IPS-NIHi7 (cell line): ENCODE results near the gene MAP6D1.
"Not testable (repeated sequence)": the region's sequence is repeated elsewhere in the genome, so short reads cannot be mapped to it uniquely, and the experiment has no call there.

Source experiments
- DNase-seq: peaks from one replicate; pipeline ENCODE4 v3.0.0; 2012; ENCODE audit warnings: mixed read lengths; ENCODE audit errors: extremely low spot score

MAP6D1 gene

DNA sequence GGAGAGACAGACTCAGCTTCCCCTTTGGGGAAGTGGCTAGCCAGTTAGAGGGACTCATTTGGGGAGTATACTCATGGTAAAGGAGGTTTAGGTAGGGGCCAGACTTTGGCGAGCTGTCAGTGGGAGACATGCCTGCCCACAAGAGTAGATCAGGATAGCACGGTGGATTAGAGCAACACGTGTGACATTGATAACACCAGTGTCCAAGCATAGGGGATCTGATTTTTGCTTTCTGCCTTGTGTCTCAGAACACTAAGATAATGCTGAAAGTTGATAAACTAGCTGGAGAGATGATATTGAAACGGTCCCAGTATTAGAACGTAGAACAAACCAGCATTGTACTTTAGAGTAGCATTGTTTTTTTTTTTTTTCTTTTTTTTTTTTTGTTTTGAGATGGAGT, 25.9 kb downstream of the MAP6D1 start:
- DNase-seq: no peak

- no peak for DNase-seq
Observed at GRCh38 chr3:183797996-183798395, 27.4 kb downstream of the MAP6D1 start.

DNA sequence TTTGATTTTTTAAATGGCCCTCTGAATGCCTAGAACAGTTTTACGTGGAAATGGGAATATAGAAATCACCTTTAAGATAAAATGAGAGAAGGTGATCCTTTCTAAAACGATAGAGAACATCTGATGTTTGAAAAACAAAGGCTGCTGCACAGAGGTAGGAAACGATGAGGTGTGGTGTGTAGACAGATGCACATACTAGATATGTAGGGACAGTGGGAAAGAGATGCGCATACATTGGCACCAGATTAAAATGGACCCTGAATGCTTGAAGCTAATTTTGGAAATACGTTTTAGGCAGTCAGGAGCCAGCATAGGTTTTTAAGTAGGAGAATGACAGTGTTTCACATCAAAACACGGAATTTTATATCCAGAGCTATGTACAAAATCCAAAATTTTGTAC, 29.0 kb downstream of the MAP6D1 start:
- no peak for DNase-seq

DNA sequence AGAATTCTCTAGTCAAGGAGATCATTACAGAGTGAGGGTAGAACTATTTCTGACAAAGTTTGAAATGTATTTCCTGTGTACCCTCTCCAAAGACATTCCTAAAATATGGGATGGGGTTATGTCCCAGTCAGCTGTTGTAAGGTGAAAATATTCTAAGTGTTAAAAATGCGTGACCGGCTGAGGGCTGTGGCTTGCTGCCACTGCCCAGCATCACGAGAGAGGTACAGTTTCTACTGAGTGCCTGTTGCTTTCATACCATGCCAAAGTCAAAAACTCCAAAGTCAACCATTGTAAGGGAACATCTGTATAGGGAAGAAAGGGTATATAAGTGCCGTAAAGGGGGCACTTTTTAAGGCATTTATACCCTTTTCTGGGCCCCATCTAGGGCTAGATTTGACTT, 30.9 kb downstream of the MAP6D1 start:
- DNase-seq: no peak

GRCh38 chr3:183792976-183793375, 32.4 kb downstream of the MAP6D1 start:
- no peak for DNase-seq

GRCh38 chr3:183790700-183791099, 34.7 kb downstream of the MAP6D1 start:
- DNase-seq: no peak

GRCh38 chr3:183789826-183790225, 35.6 kb downstream of the MAP6D1 start:
- no peak for DNase-seq

GRCh38 chr3:183784503-183784902, 40.9 kb downstream of the MAP6D1 start:
- not testable (repeated sequence) for DNase-seq

DNA sequence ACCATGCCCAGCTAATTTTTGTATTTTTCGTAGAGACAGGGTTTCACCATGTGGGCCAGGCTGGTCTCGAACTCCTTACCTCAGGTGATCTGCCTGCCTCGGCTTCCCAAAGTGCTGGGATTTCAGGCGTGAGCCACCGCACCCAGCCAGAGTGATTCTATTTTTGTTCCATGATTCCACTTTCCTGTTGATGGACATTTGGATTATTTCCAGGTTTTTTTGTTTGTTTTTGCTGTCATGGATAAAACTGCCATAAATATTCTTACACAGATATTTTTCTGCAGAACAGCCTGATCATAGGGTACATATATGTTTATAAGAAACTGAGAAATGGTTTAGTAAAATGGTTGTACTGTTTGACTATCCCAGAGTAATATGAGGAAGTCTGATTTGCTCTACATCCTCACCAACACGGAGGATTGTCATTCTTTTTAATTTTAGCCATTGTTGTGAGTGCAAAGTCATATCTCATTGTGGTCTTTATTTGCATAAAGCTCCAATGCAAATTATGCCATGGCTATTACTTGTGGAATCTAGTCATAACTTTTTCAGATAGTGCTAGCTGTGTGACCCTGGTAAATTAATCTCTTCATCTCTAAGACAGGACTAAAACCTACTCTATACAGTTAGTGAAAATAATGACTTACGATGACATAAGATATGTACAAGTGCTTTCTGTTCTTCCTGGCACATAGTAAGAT, 42.7 kb downstream of the MAP6D1 start:
- no peak for DNase-seq

DNA sequence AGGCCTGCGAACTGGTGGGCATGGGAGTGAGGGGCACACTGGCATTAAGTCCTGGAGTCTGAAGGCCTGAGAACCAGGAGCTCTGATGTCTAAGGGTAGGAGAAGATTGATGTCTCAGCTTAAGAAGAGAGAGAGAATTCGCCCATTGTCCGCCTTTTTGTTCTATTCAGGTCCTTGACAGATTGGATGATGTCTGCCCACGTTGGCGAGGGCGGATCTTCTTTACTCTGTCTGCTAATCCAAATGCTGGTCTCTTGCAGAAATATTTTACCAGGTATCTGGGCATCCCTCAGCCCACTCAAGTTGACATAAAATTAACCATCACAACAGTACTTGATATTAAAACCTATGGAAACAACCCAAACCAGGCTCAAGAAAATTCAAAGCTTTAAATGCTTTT, 44.1 kb downstream of the MAP6D1 start:
- DNase-seq: no peak

- no peak for DNase-seq
Observed at GRCh38 chr3:183779896-183780465, 45.4 kb downstream of the MAP6D1 start.

DNA sequence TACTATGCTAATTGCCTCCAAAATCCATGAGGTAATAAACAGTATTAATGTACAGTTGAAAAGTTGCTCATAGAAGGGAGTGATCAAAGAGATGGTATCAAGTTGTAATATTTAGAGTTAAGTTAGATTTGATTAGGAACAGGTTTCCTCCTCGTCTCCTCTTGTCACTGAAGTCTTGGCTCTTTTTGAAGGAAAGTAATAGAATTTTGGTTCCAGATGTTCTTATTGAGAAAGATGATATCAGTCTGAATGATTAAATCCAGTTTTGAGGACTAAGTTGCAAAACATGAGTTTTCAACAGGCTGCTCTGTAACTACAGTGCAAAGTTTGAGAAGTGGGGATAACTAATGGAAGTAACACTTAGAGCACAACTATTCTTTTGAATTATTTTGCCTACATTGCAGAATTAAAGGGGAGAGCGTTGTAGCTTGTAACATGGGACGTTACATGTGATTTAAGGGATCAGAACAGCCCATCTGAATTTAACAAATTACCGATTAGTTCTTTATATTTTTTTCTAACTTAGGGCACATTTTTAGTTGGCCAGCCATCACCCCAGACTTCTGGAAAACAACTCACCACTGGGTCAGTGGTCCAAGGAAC, 48.3 kb downstream of the MAP6D1 start:
- DNase-seq: no peak

DNA sequence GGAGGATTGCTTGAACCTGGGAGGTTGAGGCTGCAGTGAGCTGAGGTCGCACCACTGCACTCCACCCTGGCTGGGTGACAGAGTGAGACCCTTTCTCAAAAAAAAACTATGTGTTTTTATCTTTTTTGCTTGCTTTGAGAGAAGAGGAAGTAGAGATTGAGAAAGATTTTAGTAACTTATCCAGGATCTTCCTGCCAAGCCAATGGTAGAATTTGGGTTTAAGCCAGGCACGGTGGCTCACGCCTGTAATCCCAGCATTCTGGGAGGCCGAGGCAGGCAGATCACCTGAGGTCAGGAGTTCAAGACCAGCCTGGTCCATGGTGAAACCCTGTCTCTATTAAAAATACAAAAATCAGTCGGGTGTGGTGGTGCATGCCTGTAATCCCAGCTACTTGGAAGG, 48.9 kb downstream of the MAP6D1 start:
- DNase-seq: not testable (repeated sequence)

DNA sequence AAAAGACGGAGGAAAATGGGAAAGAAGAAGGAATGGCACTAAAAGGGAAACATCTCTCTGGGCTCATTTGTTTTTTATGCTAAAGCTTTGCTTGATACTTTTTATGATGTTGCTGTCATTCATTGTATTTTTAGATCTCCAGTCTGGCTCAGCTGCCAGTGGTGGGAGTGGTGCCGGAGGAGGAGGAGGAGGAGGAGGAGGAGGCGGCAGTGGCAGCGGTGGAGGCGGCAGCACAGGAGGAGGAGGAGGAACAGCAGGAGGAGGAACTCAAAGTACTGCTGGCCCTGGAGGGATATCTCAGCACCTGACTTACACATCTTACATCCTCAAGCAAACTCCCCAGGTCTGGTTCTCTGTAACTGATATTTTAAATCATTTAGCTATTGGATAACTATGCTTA, 49.6 kb downstream of the MAP6D1 start:
- no peak for DNase-seq

GRCh38 chr3:183774631-183775030, 50.7 kb downstream of the MAP6D1 start:
- DNase-seq: no peak

- no peak for DNase-seq
Observed at GRCh38 chr3:183769453-183769852, 55.9 kb downstream of the MAP6D1 start.

GRCh38 chr3:183768114-183768513, 57.3 kb downstream of the MAP6D1 start:
- no peak for DNase-seq

GRCh38 chr3:183766745-183767606, 58.4 kb downstream of the MAP6D1 start:
- DNase-seq: peak; percentile 87

- DNase-seq: no peak
Observed at GRCh38 chr3:183766107-183766506, 59.3 kb downstream of the MAP6D1 start.
